NCI-H1694 (cell line): Measurements from ENCODE around the gene DNM2.
"Not testable (repeated sequence)": the region's sequence is repeated elsewhere in the genome, so short reads cannot be mapped to it uniquely, and the experiment has no call there.

Experiments
- DNase-seq: peaks from one replicate; lab custom pipeline; 2025; lab: John Stamatoyannopoulos, UW

The DNM2 gene

GRCh38 chr19:10817291-10818038 is 99.6 kb downstream of the DNM2 start:
- no peak for DNase-seq

GRCh38 chr19:10818301-10819123 is 100.6 kb downstream of the DNM2 start:
- DNase-seq: no peak

- no peak for DNase-seq
Measured at GRCh38 chr19:10819124-10820060, 101.5 kb downstream of the DNM2 start.

GRCh38 chr19:10820173-10820572 is 102.3 kb downstream of the DNM2 start:
- DNase-seq: no peak

- no peak for DNase-seq
Measured at GRCh38 chr19:10823690-10824089, 105.8 kb downstream of the DNM2 start.

GRCh38 chr19:10826231-10826630 is 108.4 kb downstream of the DNM2 start:
- no peak for DNase-seq

- DNase-seq: no peak
Measured at GRCh38 chr19:10826846-10827245, 109.0 kb downstream of the DNM2 start.

- no peak for DNase-seq
Measured at GRCh38 chr19:10828981-10829821, 111.3 kb downstream of the DNM2 start.

GRCh38 chr19:10829967-10830366 is 112.1 kb downstream of the DNM2 start:
- DNase-seq: no peak

GRCh38 chr19:10830370-10830769 is 112.5 kb downstream of the DNM2 start:
- no peak for DNase-seq

- DNase-seq: no peak
Measured at GRCh38 chr19:10830931-10831779, 113.3 kb downstream of the DNM2 start.

GRCh38 chr19:10831987-10832938 is 114.4 kb downstream of the DNM2 start:
- DNase-seq: no peak

GRCh38 chr19:10832939-10833296 is 115.0 kb downstream of the DNM2 start:
- DNase-seq: no peak

GRCh38 chr19:10835089-10835753 is 117.3 kb downstream of the DNM2 start:
- no peak for DNase-seq

- DNase-seq: peak; percentile 98
Measured at GRCh38 chr19:10835754-10836478, 118.0 kb downstream of the DNM2 start, which contains the start of gene TMED1. TMED1 (minus strand) TSS chr19:10836212; CDS start chr19:10836191, 21 bp downstream.

GRCh38 chr19:10836479-10837330 is 118.8 kb downstream of the DNM2 start:
- peak; percentile 87 for DNase-seq

- DNase-seq: not testable (repeated sequence)
Measured at GRCh38 chr19:10837649-10838048, 119.8 kb downstream of the DNM2 start.
